Measurements from ENCODE around the gene DUSP10. TPM values are rescaled to one million over a fixed set of nuclear protein-coding genes. Genes with fewer than 3 reads are reported as not detected.
A peak's percentile ranks its signal among the peaks of the same experiment; 100 is the strongest.

Gene DUSP10
- polyA plus RNA-seq, 3 donors: 10.4 to 41.1 (median 12.7) TPM

DNA sequence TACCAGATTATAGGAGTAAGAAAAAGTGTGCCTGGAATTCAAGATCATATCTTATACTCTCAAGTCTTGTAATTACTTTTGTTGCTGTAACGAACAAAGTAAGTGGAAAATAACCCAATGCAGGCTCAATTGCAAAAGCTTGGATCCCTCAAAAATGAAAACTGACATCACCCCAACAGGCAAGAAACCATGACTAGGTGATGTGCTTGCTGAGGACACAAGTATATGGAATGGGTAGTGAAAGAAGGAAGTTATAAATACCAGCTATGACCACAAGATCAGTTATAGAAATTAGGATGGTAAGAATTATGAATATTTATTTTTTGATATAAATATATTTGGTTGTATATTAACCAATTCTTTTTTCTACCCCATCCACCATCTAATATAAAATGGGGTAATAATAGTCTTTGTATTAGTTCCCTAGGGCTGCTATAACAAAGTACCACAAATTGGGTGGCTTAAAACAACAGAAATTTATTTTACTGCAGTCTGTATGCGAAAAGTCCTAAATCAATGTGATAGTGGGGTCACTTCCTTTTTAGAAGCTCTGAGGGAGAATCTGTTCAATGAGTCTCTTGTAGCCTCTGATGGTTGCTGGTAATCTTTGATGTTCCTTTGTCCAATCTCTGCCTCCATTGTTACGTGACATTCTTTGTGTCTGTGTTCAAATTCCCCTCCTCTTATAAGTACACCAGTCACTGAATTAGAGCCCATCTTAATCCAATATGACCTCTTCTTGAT is 45.0 kb downstream of the DUSP10 start:
- TF ChIP-seq, protein P1, sequence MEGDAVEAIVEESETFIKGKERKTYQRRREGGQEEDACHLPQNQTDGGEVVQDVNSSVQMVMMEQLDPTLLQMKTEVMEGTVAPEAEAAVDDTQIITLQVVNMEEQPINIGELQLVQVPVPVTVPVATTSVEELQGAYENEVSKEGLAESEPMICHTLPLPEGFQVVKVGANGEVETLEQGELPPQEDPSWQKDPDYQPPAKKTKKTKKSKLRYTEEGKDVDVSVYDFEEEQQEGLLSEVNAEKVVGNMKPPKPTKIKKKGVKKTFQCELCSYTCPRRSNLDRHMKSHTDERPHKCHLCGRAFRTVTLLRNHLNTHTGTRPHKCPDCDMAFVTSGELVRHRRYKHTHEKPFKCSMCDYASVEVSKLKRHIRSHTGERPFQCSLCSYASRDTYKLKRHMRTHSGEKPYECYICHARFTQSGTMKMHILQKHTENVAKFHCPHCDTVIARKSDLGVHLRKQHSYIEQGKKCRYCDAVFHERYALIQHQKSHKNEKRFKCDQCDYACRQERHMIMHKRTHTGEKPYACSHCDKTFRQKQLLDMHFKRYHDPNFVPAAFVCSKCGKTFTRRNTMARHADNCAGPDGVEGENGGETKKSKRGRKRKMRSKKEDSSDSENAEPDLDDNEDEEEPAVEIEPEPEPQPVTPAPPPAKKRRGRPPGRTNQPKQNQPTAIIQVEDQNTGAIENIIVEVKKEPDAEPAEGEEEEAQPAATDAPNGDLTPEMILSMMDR (IDR thresholded peaks at IDR 0.05): no peak
- H3K4me3 Mint-ChIP-seq: no peak overlapping the region

DNA sequence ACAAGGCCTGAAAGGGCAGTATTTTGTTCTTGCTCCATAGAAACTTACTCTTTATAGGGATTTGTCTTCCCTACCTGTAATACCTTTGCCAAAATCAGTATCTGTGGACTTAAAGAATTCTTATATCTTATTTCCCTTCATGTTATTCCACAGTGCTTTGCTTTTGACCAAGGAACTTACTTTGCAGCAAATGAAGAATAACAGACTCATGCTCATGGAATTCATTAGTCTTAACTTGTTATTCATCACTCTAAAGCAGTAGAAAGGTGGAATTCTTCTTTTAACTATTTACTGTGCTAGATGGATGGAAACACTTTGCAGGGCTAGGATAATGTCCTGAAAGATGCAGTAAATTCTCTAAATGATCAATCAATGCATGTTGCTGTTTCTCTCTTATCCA is 45.9 kb downstream of the DUSP10 start:
- Histone ChIP-seq H4K20me1 (ENCODE audit: insufficient read depth, low read length) (no peaks in the 10 kb centered on the region), H2AFZ (ENCODE audit: insufficient read depth, low read depth, low read length, poor library complexity, severe bottlenecking) (no peak overlapping the region), H3K9me3 (replicated peaks in 1 of 2; ENCODE audit: control insufficient read depth in 1 of 2, insufficient read depth in 1 of 2, low read length in 2 of 2) (peaks cover 0 to 5% of the 10 kb centered on the region in 2 donors), H3K27ac (ENCODE audit: low read depth in 1 of 2, low read length in 2 of 2) (no peak overlapping the region), H3K27me3 (ENCODE audit: control insufficient read depth in 2 of 2, insufficient read depth in 2 of 2, low read length in 2 of 2) (no peaks in the 10 kb centered on the region), H3K4me3 (replicated peaks in 1 of 3; ENCODE audit: low read depth in 2 of 3, low read length in 3 of 3) (no peak overlapping the region), H3K36me3 (replicated peaks in 1 of 2; ENCODE audit: control insufficient read depth in 1 of 2, insufficient read depth in 2 of 2, low read length in 2 of 2) (no peaks in the 10 kb centered on the region), H3K9ac (ENCODE audit: insufficient read depth, low read length, poor library complexity, severe bottlenecking) (no peak overlapping the region), H3K4me1 (ENCODE audit: control insufficient read depth in 1 of 2, insufficient read depth in 2 of 2, low read length in 2 of 2) (peaks cover 45 to 48% of the 10 kb centered on the region in 2 donors), H3K79me2 (ENCODE audit: insufficient read depth, low read length) (no peaks in the 10 kb centered on the region), H3K4me2 (replicated peaks; ENCODE audit: extremely low read depth, low read length, poor library complexity, severe bottlenecking) (no peak overlapping the region)
- intact Hi-C loops (cut with micrococcal nuclease): loop anchor here in 1 of 2 donors (5.0 kb wide), 1 partner anchor 46 kb away; the partner anchor contains the start of gene DUSP10
- no peak for DNase-seq
- TF ChIP-seq, protein P1 (IDR thresholded peaks at IDR 0.05): no peak
- Mint-ChIP-seq H3K4me1 (peaks cover 39% of the 10 kb centered on the region), H3K4me3 (no peak overlapping the region), H3K9me3 (peaks cover 4 to 9% (median 6%) of the 10 kb centered on the region in 7 donors), H3K27ac (no peak overlapping the region), H3K36me3 (no peaks in the 10 kb centered on the region), H3K27me3 (ENCODE audit: low read depth in 3 of 3) (no peaks in the 10 kb centered on the region)

More for the DNA sequence above, 45.0 kb downstream of the DUSP10 start:
- Mint-ChIP-seq H3K27ac (peak overlapping the region in 4 of 7 donors; percentile 2 to 74 (median 46)), H3K36me3 (peaks cover 3 to 4% of the 10 kb centered on the region in 2 donors), H3K4me1 (peaks cover 46% of the 10 kb centered on the region), H3K9me3 (peaks cover 4 to 9% (median 6%) of the 10 kb centered on the region in 7 donors), H3K27me3 (ENCODE audit: low read depth in 3 of 3) (no peaks in the 10 kb centered on the region)
- Histone ChIP-seq H3K79me2 (ENCODE audit: insufficient read depth, low read length) (peaks cover 3% of the 10 kb centered on the region), H2AFZ (ENCODE audit: insufficient read depth, low read depth, low read length, poor library complexity, severe bottlenecking) (no peak overlapping the region), H4K20me1 (ENCODE audit: insufficient read depth, low read length) (no peaks in the 10 kb centered on the region), H3K27ac (ENCODE audit: low read depth in 1 of 2, low read length in 2 of 2) (no peak overlapping the region), H3K36me3 (replicated peaks in 1 of 2; ENCODE audit: control insufficient read depth in 1 of 2, insufficient read depth in 2 of 2, low read length in 2 of 2) (no peaks in the 10 kb centered on the region), H3K4me3 (replicated peaks in 1 of 3; ENCODE audit: low read depth in 2 of 3, low read length in 3 of 3) (no peak overlapping the region), H3K27me3 (ENCODE audit: control insufficient read depth in 2 of 2, insufficient read depth in 2 of 2, low read length in 2 of 2) (no peaks in the 10 kb centered on the region), H3K9me3 (replicated peaks in 1 of 2; ENCODE audit: control insufficient read depth in 1 of 2, insufficient read depth in 1 of 2, low read length in 2 of 2) (peaks cover 0 to 5% of the 10 kb centered on the region in 2 donors), H3K9ac (ENCODE audit: insufficient read depth, low read length, poor library complexity, severe bottlenecking) (no peak overlapping the region), H3K4me1 (ENCODE audit: control insufficient read depth in 1 of 2, insufficient read depth in 2 of 2, low read length in 2 of 2) (peaks cover 53 to 56% of the 10 kb centered on the region in 2 donors), H3K4me2 (replicated peaks; ENCODE audit: extremely low read depth, low read length, poor library complexity, severe bottlenecking) (no peak overlapping the region)
- 75% methylated on average over 1 of the region's 3 CpGs for WGBS (ENCODE audit: insufficient coverage)
- peak in 1 of 3 donors; percentile 47 for DNase-seq
- intact Hi-C loops (cut with micrococcal nuclease): loop anchor here in 1 of 2 donors (5.0 kb wide), 1 partner anchor 45 kb away; the partner anchor contains the start of gene DUSP10
